SKM-1 (cell line): Measurements from ENCODE around the gene SZRD1.

ENCODE experiments used
- DNase-seq: peaks from one replicate; lab custom pipeline; 2025; ENCODE audit not compliant: unreplicated experiment; lab: John Stamatoyannopoulos, UW

The SZRD1 gene

GRCh38 chr1:16393570-16394521 is 26.8 kb downstream of the SZRD1 start:
- no peak for DNase-seq

GRCh38 chr1:16394977-16395376 is 27.9 kb downstream of the SZRD1 start:
- DNase-seq, result no peak

GRCh38 chr1:16396591-16396990 is 29.5 kb downstream of the SZRD1 start:
- no peak for DNase-seq

- DNase-seq, result no peak
Observed at GRCh38 chr1:16397120-16397519, 30.1 kb downstream of the SZRD1 start.

GRCh38 chr1:16398371-16398953 is 31.4 kb downstream of the SZRD1 start:
- no peak for DNase-seq

- no peak for DNase-seq
Observed at GRCh38 chr1:16402742-16403141, 35.7 kb downstream of the SZRD1 start.

- DNase-seq, result no peak
Observed at GRCh38 chr1:16405441-16405840, 38.4 kb downstream of the SZRD1 start.

GRCh38 chr1:16406868-16407267 is 39.8 kb downstream of the SZRD1 start:
- DNase-seq, result no peak

GRCh38 chr1:16409536-16410152 is 42.6 kb downstream of the SZRD1 start:
- no peak for DNase-seq

- no peak for DNase-seq
Observed at GRCh38 chr1:16410803-16411202, 43.8 kb downstream of the SZRD1 start.

GRCh38 chr1:16413191-16413590 is 46.1 kb downstream of the SZRD1 start:
- DNase-seq, result no peak

GRCh38 chr1:16418823-16419425 is 51.9 kb downstream of the SZRD1 start:
- DNase-seq, result no peak

GRCh38 chr1:16420424-16421118 is 53.5 kb downstream of the SZRD1 start:
- no peak for DNase-seq

GRCh38 chr1:16421201-16421600 is 54.2 kb downstream of the SZRD1 start:
- no peak for DNase-seq

GRCh38 chr1:16422041-16422440 is 55.0 kb downstream of the SZRD1 start:
- DNase-seq, result no peak

GRCh38 chr1:16425125-16426025 is 58.3 kb downstream of the SZRD1 start:
- DNase-seq, result no peak

- DNase-seq, result no peak
Observed at GRCh38 chr1:16430606-16431005, 63.6 kb downstream of the SZRD1 start.

GRCh38 chr1:16433030-16433429 is 66.0 kb downstream of the SZRD1 start:
- no peak for DNase-seq

- no peak for DNase-seq
Observed at GRCh38 chr1:16434007-16434406, 67.0 kb downstream of the SZRD1 start.

GRCh38 chr1:16434501-16434900 is 67.5 kb downstream of the SZRD1 start:
- no peak for DNase-seq
